SK-N-MC (cell line): ENCODE measurements around the gene TRIM37.

Experiments used
- DNase-seq: peaks from one replicate; pipeline ENCODE4 v3.0.0-alpha.2; 2011; ENCODE audit warnings: low read depth, low spot score
- H3K27ac ChIP-seq: fragments of 200-600 bp; sonication (generic); 2 replicates; pipeline ENCODE4 v1.5.1; 2016; ENCODE audit warnings: mixed run types
- H3K36me3 ChIP-seq: fragments of 200-600 bp; sonication (generic); 2 replicates; pipeline ENCODE4 v1.6.1; 2017; ENCODE audit warnings: antibody characterized with exemption, low read length, mixed read lengths; ENCODE audit not compliant: insufficient read depth
- H3K4me3 ChIP-seq: fragments of 200-600 bp; sonication (generic); 2 replicates; pipeline ENCODE4 v1.5.1; 2016
- H3K9ac ChIP-seq: fragments of 200-600 bp; sonication (generic); 2 replicates; pipeline ENCODE4 v1.8.0; 2017; ENCODE audit warnings: mixed run types, mixed read lengths; ENCODE audit not compliant: insufficient read length
- H3K9me3 ChIP-seq: fragments of 200-600 bp; sonication (generic); 2 replicates; pipeline ENCODE4 v1.6.1; 2017; ENCODE audit warnings: low read depth, mild to moderate bottlenecking, antibody characterized with exemption, low read length, moderate library complexity, mixed read lengths
- EZH2 ChIP-seq: fragments of 200-600 bp; sonication (generic); IDR thresholded peaks from one replicate; pipeline ENCODE4 v1.6.1; 2017; ENCODE audit warnings: antibody characterized with exemption
- FOXP2 ChIP-seq: optimal IDR thresholded peaks from 2 replicates; pipeline ENCODE3; 2011; ENCODE audit warnings: mild to moderate bottlenecking, moderate library complexity; ENCODE audit not compliant: insufficient read depth; ENCODE audit errors: extremely low read length, control extremely low read depth
- POLR2AphosphoS5 ChIP-seq: IDR thresholded peaks from 2 replicates; pipeline ENCODE4 v1.6.1; 2012; ENCODE audit warnings: mild to moderate bottlenecking, low read depth, low read length, borderline replicate concordance

Gene TRIM37

DNA sequence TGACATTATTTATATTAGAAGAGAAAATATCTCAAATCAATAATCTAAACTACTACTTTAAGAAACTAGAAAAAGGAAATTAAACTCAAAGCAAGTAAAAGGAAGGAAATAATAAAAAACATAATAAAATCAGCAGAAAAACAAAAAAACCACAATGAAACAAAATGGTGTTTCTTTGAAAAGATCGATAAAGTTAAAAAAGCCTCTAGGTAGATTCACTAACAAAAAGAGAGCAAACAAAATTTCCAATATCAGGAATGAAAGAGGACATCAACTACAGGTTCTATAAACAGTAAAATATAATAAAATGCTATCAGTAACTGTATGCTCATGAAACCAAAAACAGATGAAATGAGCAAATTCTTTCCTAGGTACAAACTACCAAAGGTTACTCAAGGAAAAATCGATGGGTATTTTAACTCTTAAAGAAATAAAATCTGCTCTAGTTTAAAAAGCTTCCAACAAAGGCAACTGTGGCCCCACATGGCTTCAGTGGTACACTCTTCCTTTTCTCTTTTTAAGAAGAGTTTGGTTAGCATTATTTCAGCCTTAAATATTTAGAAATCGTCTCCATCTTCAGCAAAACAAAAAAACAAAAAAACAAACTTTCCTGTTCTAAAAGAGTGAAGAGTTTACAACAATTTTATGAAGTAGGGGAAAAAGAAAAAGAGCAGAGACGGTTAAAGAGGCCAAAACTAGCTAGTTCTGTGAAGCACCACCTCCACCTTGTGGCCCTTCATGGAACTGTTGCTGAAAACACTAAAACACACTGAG, 102.2 kb downstream of the TRIM37 start:
- peak overlapping the region; percentile 54 for H3K9ac ChIP-seq
- H3K4me3 ChIP-seq = peak overlapping the region; percentile 11; the same call in 1 of the 2 replicates
- peaks cover 14% of the 10 kb centered on the region for H3K36me3 ChIP-seq
- peak; percentile 51 for DNase-seq
- peak overlapping the region; percentile 9; the same call in 1 of the 2 replicates for H3K27ac ChIP-seq
- H3K9me3 ChIP-seq = no peaks in the 10 kb centered on the region
- TF ChIP-seq EZH2 = no peak
- TF ChIP-seq POLR2AphosphoS5 = no peak
- TF ChIP-seq FOXP2 = no peak

DNA sequence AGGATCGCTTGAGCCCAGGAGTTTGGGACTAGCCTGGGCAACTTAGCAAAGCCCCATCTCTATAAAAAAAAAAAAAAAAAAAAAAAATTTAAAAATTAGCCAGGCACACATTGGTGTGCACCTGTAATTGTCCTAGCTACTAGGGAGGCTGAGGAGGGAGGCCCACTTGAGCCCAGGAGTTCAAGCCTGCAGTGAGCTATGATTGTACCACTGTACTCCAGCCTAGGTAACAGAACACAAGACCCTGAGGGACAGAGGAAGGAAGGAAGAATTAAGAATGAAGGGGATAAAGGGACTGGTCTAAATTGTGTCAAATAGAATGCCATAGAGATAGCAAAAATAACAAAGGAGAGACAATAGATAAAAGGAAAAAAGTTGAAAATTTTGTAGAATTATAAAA, 102.8 kb downstream of the TRIM37 start:
- peaks cover 19% of the 10 kb centered on the region for H3K36me3 ChIP-seq
- no peak overlapping the region for H3K27ac ChIP-seq
- H3K9ac ChIP-seq = no peak overlapping the region
- no peak for TF ChIP-seq FOXP2
- no peak for TF ChIP-seq EZH2
- TF ChIP-seq POLR2AphosphoS5 = no peak
- no peaks in the 10 kb centered on the region for H3K9me3 ChIP-seq
- H3K4me3 ChIP-seq = no peak overlapping the region
- no peak for DNase-seq

DNA sequence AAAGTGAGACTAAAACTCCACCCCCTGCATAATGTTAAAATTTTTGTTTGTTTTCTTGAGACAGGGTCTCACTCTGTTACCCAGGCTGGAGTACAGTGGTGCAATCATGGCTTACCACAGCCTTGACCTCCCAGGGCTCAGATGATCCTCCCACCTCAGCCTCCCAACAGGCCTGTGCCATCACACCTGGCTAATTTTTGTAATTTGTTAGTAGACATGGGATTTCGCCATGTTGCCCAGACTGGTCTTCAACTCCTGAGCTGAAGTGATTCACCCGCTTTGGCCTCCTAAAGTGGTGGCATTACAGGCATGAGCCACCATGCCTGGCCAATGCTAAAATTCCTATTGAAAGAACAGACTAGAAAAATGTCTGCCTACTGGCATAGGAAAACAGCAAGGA, 103.8 kb downstream of the TRIM37 start:
- Histone ChIP-seq H3K36me3 (peaks cover 27% of the 10 kb centered on the region), H3K27ac (no peak overlapping the region), H3K4me3 (no peak overlapping the region), H3K9ac (no peak overlapping the region), H3K9me3 (no peaks in the 10 kb centered on the region)
- TF ChIP-seq FOXP2 (no peak), POLR2AphosphoS5 (no peak), EZH2 (no peak)
- no peak for DNase-seq

DNA sequence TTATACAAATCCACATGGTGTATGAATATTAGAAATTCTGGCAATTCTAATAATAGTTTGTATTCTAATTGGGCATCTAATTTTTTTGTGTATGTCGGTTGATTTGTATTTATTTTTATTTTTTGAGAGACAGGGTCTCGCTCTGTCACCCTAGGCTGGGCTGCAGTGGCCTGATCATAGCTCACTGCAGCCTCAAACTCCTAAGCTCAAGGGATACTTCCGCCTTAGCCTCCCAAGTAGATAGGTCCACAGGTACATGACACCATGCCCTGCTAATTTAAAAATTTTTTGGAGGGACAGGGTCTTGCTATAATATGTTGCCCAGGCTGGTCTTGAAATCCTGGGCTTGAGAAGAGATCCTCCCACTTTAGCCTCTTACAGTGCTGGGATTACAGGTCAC, 104.6 kb downstream of the TRIM37 start:
- Histone ChIP-seq H3K9ac (peak overlapping the region; percentile 19), H3K27ac (peak overlapping the region; percentile 69; the same call in 1 of the 2 replicates), H3K4me3 (no peak overlapping the region), H3K9me3 (no peaks in the 10 kb centered on the region), H3K36me3 (peaks cover 27% of the 10 kb centered on the region)
- no peak for DNase-seq
- no peak for TF ChIP-seq EZH2
- TF ChIP-seq POLR2AphosphoS5 = no peak
- no peak for TF ChIP-seq FOXP2

DNA sequence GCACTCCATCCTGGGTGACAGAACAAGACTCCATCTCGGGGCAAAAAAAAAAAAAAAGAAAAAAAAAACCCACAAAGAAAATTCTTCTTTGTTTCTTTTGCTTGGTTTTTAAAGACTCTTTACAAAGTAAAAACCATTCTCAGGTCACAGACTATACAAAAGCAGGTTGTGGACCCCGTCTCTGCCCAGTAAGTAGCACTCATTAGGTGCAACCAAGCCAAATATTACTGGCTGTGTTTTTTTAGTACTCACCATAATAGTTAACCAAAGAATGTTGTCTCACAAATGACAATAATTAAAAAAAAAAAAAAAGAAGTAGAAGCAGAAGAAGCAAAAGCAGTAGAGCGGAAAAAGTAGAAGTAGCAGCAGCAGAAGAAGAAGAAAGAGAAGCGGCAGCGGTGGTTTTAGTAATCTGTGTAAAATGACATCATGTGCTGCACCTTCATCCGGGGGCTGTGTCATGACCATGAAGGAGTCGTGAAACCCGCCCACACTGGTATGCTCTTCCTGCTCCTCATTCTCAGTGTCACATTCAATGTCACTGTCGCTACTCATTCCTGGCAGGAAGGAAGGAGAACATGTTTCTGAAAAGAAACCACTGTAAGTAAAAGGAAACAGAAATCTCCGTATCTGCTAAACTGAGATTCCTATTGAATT, 105.4 kb downstream of the TRIM37 start:
- Histone ChIP-seq H3K9me3 (no peaks in the 10 kb centered on the region), H3K4me3 (no peak overlapping the region; the same call in 1 of the 2 replicates), H3K9ac (peak overlapping the region; percentile 19), H3K36me3 (peaks cover 27% of the 10 kb centered on the region), H3K27ac (peak overlapping the region; percentile 69; the same call in 1 of the 2 replicates)
- DNase-seq = no peak
- TF ChIP-seq EZH2 = no peak
- TF ChIP-seq FOXP2 = no peak
- no peak for TF ChIP-seq POLR2AphosphoS5

DNA sequence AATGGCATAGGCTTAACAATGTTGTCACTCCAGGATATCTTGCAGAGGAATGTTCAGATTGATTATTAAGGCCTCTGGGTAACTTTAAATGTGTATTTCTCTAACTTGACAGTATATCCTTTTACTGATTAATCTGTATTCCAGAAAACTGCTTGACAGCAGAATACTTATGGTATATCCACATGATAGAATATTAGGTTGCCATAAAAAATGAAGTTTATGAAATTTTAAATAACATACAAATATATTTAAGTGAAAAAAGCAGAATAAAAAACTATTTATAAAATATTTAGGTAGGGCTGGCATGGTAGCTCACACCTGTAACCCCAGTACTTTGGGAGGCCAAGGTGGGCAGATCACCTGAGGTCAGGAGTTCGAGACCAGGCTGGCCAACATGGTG, 106.7 kb downstream of the TRIM37 start:
- Histone ChIP-seq H3K4me3 (no peak overlapping the region), H3K36me3 (peaks cover 23% of the 10 kb centered on the region), H3K9ac (no peak overlapping the region), H3K9me3 (no peaks in the 10 kb centered on the region), H3K27ac (no peak overlapping the region)
- TF ChIP-seq EZH2 = no peak
- TF ChIP-seq FOXP2 = no peak
- no peak for TF ChIP-seq POLR2AphosphoS5
- DNase-seq = no peak

DNA sequence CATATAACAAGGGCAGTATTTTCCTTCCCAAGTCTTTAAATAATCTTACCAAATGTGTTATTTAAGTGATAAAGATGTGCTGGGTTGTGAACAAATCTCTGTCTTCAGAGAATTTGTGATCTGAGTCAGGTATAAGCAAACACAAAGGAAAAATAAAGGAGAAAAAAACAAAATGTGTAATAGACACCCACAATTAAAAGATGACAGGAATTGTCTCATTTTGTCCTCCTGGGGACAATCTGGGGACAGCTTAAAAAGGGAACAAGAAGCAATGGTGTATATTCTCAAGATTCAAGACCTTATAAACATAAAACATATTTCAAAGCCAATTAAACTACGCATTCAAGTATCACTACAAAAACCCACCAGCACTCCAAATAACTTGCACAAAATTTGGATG, 107.2 kb downstream of the TRIM37 start:
- H3K4me3 ChIP-seq = no peak overlapping the region
- DNase-seq = no peak
- no peak overlapping the region for H3K27ac ChIP-seq
- no peak for TF ChIP-seq EZH2
- TF ChIP-seq POLR2AphosphoS5 = no peak
- TF ChIP-seq FOXP2 = no peak
- H3K9me3 ChIP-seq = no peaks in the 10 kb centered on the region
- H3K36me3 ChIP-seq = peaks cover 23% of the 10 kb centered on the region
- H3K9ac ChIP-seq = no peak overlapping the region

DNA sequence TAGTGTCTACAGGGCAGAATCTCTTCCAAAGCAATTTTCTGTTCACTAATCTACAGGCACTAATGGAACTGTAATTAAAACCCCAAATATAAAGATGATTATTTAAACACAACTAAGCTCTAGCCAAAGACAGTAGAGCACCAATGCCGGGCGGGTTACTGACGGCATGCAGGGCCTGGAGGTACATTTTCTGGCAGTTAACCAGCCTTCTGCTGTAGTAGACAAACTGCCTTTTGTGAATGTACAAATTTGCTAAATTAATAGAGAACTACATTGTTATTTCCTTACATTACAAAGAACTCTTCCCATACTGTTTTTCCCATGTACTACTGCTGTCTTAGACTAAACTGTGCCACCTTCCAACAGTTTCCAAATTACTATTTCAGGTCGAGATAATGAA, 107.8 kb downstream of the TRIM37 start:
- Histone ChIP-seq H3K4me3 (no peak overlapping the region), H3K9ac (no peak overlapping the region), H3K9me3 (no peaks in the 10 kb centered on the region), H3K36me3 (peaks cover 23% of the 10 kb centered on the region), H3K27ac (no peak overlapping the region)
- no peak for DNase-seq
- TF ChIP-seq EZH2 = no peak
- TF ChIP-seq POLR2AphosphoS5 = no peak
- no peak for TF ChIP-seq FOXP2
